Spinal cord (tissue), 10 donors: ENCODE data around the gene RAPGEF5. TPM values are rescaled to one million over a fixed set of nuclear protein-coding genes. Genes with fewer than 3 reads are reported as not detected.
"Not testable (repeated sequence)": the region's sequence is repeated elsewhere in the genome, so short reads cannot be mapped to it uniquely, and the experiment has no call there.

Source experiments
- DNase-seq, 6 donors: peaks; one replicate each; pipeline versions ENCODE4 v3.0.0 to v3.0.0-alpha.2; 2013 to 2015; ENCODE audit warnings: low spot score in 6 of 6, low read depth in 4 of 6
- H3K27ac ChIP-seq: one replicate; pipeline ENCODE4 v1.5.1; 2013; ENCODE audit warnings: low read depth, low read length, control low read depth
- H3K27me3 ChIP-seq: one replicate; pipeline ENCODE4 v1.6.1; 2013; ENCODE audit warnings: low read length; ENCODE audit not compliant: control insufficient read depth, insufficient read depth
- H3K36me3 ChIP-seq: one replicate; pipeline ENCODE4 v1.6.1; 2013; ENCODE audit warnings: low read length; ENCODE audit not compliant: control insufficient read depth, insufficient read depth
- H3K4me1 ChIP-seq: one replicate; pipeline ENCODE4 v1.6.1; 2013; ENCODE audit warnings: low read length; ENCODE audit not compliant: control insufficient read depth, insufficient read depth
- H3K4me3 ChIP-seq: one replicate; pipeline ENCODE4 v1.5.1; 2013; ENCODE audit warnings: low read depth, low read length, control low read depth
- H3K9me3 ChIP-seq: one replicate; pipeline ENCODE4 v1.6.1; 2013; ENCODE audit warnings: low read length; ENCODE audit not compliant: control insufficient read depth, insufficient read depth
- WGBS: methylation state at CpG from one replicate; pipeline ENCODE4 v1.1.5; 2013; ENCODE audit warnings: missing lambda C conversion rate; ENCODE audit not compliant: insufficient coverage; 5-methylcytosine and 5-hydroxymethylcytosine counted together
- polyA plus RNA-seq, 2 donors: library from polyadenylated mRNA; unstranded; fragments of 120-200 nt; gene quantifications; one replicate each; pipeline ENCODE4 v1.2.1, GENCODE V29; 2013; ENCODE audit not compliant: insufficient read length in 2 of 2
- total RNA-seq, 2 donors: library from RNA; depleted of rRNA in 1 of 2; stranded (reverse); fragments of 120-200 nt in 1 of 2; fragments of >200 nt in 1 of 2; gene quantifications; one replicate each; pipeline versions ENCODE4 v1.2.3 to v1.2.4, GENCODE V29; 2013 to 2014
- donor health status: healthy.

The RAPGEF5 gene
- total and polyA plus RNA-seq, 4 donors: 19.5 to 121 (median 48.8) TPM

GRCh38 chr7:22088827-22089226 lies 268.1 kb downstream of the RAPGEF5 start:
- DNase-seq: no peak
- H3K9me3 ChIP-seq: no peaks in the 10 kb centered on the region
- H3K4me3 ChIP-seq: no peak overlapping the region
- no peaks in the 10 kb centered on the region for H3K27me3 ChIP-seq
- peaks cover 3% of the 10 kb centered on the region for H3K4me1 ChIP-seq
- no peak overlapping the region for H3K27ac ChIP-seq
- H3K36me3 ChIP-seq: no peaks in the 10 kb centered on the region

- no peaks in the 10 kb centered on the region for H3K36me3 ChIP-seq
Observed at GRCh38 chr7:22087861-22088260, 269.1 kb downstream of the RAPGEF5 start.

GRCh38 chr7:22083704-22084240 lies 273.2 kb downstream of the RAPGEF5 start:
- 66% methylated on average over 5 of the region's 10 CpGs for WGBS
- H3K4me3 ChIP-seq: peak overlapping the region; percentile 75
- peak in 1 of 6 donors; percentile 38 for DNase-seq

More at GRCh38 chr7:22087861-22088260, 269.1 kb downstream of the RAPGEF5 start:
- Histone ChIP-seq H3K27ac (no peak overlapping the region), H3K27me3 (no peaks in the 10 kb centered on the region), H3K9me3 (no peaks in the 10 kb centered on the region), H3K4me1 (peaks cover 5% of the 10 kb centered on the region), H3K4me3 (no peak overlapping the region)
- DNase-seq: no peak
- 79% methylated on average over 6 of the region's 6 CpGs for WGBS

GRCh38 chr7:22082886-22083703 lies 273.9 kb downstream of the RAPGEF5 start:
- Histone ChIP-seq H3K4me1 (peaks cover 11% of the 10 kb centered on the region), H3K4me3 (peak overlapping the region; percentile 75), H3K36me3 (no peaks in the 10 kb centered on the region), H3K27me3 (no peaks in the 10 kb centered on the region), H3K9me3 (no peaks in the 10 kb centered on the region), H3K27ac (peak overlapping the region; percentile 91)
- DNase-seq: peak; percentile 79 to 96 (median 82)
- WGBS: under 1% methylated on average over 44 of the region's 55 CpGs

More at GRCh38 chr7:22083704-22084240, 273.2 kb downstream of the RAPGEF5 start:
- Histone ChIP-seq H3K27ac (peak overlapping the region; percentile 91), H3K4me1 (peaks cover 11% of the 10 kb centered on the region), H3K9me3 (no peaks in the 10 kb centered on the region), H3K27me3 (no peaks in the 10 kb centered on the region), H3K36me3 (no peaks in the 10 kb centered on the region)

GRCh38 chr7:22082553-22082885 lies 274.4 kb downstream of the RAPGEF5 start:
- peaks cover 11% of the 10 kb centered on the region for H3K4me1 ChIP-seq
- peak overlapping the region; percentile 91 for H3K27ac ChIP-seq
- WGBS: 1% methylated on average over 9 of the region's 10 CpGs
- H3K9me3 ChIP-seq: no peaks in the 10 kb centered on the region
- peak in 2 of 6 donors; percentile 15 to 35 for DNase-seq
- H3K4me3 ChIP-seq: peak overlapping the region; percentile 75
- no peaks in the 10 kb centered on the region for H3K36me3 ChIP-seq
- H3K27me3 ChIP-seq: no peaks in the 10 kb centered on the region

- 71% methylated on average over 1 of the region's 8 CpGs for WGBS
- not testable (repeated sequence) for H3K27me3 ChIP-seq, DNase-seq, H3K27ac ChIP-seq, H3K36me3 ChIP-seq, H3K4me3 ChIP-seq, H3K9me3 ChIP-seq
- peaks cover 11% of the 10 kb centered on the region for H3K4me1 ChIP-seq
Observed at GRCh38 chr7:22080219-22080618, 276.7 kb downstream of the RAPGEF5 start.

GRCh38 chr7:22078872-22079271 lies 278.1 kb downstream of the RAPGEF5 start:
- H3K27me3 ChIP-seq, H3K4me1 ChIP-seq, H3K36me3 ChIP-seq, DNase-seq, H3K4me3 ChIP-seq, H3K9me3 ChIP-seq, H3K27ac ChIP-seq: not testable (repeated sequence)
- WGBS: 77% methylated on average over 5 of the region's 6 CpGs

- H3K4me1 ChIP-seq: no peaks in the 10 kb centered on the region
- no peak overlapping the region for H3K4me3 ChIP-seq
- H3K27me3 ChIP-seq: peaks cover 4% of the 10 kb centered on the region
- no peak overlapping the region for H3K27ac ChIP-seq
- DNase-seq: peak in 2 of 6 donors; percentile 36 to 85
- no peaks in the 10 kb centered on the region for H3K9me3 ChIP-seq
- no CpG with 5 or more reads among the region's 2 CpGs for WGBS
- H3K36me3 ChIP-seq: no peaks in the 10 kb centered on the region
Observed at GRCh38 chr7:22075561-22075960, 281.4 kb downstream of the RAPGEF5 start.

GRCh38 chr7:22074897-22075296 lies 282.1 kb downstream of the RAPGEF5 start:
- Histone ChIP-seq H3K36me3 (no peaks in the 10 kb centered on the region), H3K27me3 (peaks cover 4% of the 10 kb centered on the region), H3K27ac (no peak overlapping the region), H3K4me1 (no peaks in the 10 kb centered on the region), H3K4me3 (no peak overlapping the region), H3K9me3 (no peaks in the 10 kb centered on the region)
- DNase-seq: peak in 1 of 6 donors; percentile 28
- WGBS: no CpG with 5 or more reads among the region's 3 CpGs
